ENCODE results near the gene MAEA.

Gene MAEA

GRCh38 chr4:1345903-1346780, 56.5 kb downstream of the MAEA start:
- TF ChIP-seq CTCF (IDR thresholded peaks at IDR 0.05) = no peak

GRCh38 chr4:1346781-1347409, 57.2 kb downstream of the MAEA start, which contains the start of gene UVSSA:
UVSSA (plus strand) TSS chr4:1347208; CDS start chr4:1348092, 884 bp downstream.
- no peak for TF ChIP-seq CTCF (IDR thresholded peaks at IDR 0.05)

- no peak for TF ChIP-seq CTCF (IDR thresholded peaks at IDR 0.05)
Observed at GRCh38 chr4:1347410-1347864, 57.7 kb downstream of the MAEA start.

GRCh38 chr4:1348014-1348513, 58.4 kb downstream of the MAEA start:
- TF ChIP-seq CTCF (IDR thresholded peaks at IDR 0.05) = no peak

DNA sequence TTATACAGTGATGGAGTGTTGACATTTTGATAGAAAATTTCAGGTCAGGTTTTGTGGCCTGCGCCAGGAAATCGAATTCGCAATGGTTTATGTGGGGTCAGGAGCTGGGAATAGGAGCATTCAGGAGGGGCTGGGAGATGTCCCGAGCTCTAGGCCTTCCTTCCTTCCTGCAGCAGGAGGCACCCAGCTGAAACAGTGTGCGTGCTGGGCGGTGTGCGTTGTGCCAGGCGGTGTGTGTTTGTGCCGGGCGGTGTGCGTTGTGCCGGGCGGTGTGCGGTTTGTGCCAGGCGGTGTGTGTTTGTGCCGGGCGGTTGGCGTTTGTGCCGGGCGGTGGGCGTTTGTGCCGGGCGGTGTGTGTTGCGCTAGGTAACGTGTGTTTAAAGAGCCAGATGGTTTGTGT, 59.1 kb downstream of the MAEA start:
- TF ChIP-seq CTCF (IDR thresholded peaks at IDR 0.05) = no peak

- TF ChIP-seq CTCF (IDR thresholded peaks at IDR 0.05) = no peak
Observed at GRCh38 chr4:1349359-1350168, 59.9 kb downstream of the MAEA start.

DNA sequence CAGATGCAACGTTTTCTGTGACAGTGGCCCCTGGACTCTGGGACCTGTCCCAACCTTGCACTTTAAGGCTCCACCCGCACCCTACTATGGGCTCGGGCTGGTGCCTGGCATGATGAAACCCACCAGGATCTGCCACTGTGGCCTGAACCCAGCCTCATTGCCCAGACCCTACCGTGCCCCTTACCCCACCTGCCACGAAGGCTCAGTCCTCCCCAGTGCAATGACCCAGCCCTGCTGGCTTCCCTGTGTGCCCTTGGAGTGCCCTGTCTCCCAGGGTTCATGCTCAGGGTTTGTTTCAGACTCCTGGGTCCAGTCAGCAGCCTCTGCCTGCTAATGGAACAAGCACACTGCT, 60.5 kb downstream of the MAEA start:
- TF ChIP-seq CTCF (IDR thresholded peaks at IDR 0.05) = no peak
